ENCODE results near the gene BAHCC1. TPM values are rescaled to one million over a fixed set of nuclear protein-coding genes. Genes with fewer than 3 reads are reported as not detected.

Gene BAHCC1
- total and polyA plus RNA-seq, 3 experiments from 2014 or later, result not detected

GRCh38 chr17:81514489-81514738 is 119.2 kb downstream of the BAHCC1 start:
- peak overlapping the region in 6 of 8 donors; percentile 36 to 81 (median 54) for H3K27ac Mint-ChIP-seq
- CTCF ChIA-PET, result no interaction called here
- H3K4me1 Mint-ChIP-seq, result peaks cover 39 to 69% (median 47%) of the 10 kb centered on the region in 3 donors
- peaks cover 23 to 30% (median 26%) of the 10 kb centered on the region in 3 donors for H3K36me3 Mint-ChIP-seq
- H3K27me3 Mint-ChIP-seq, result peaks cover 0 to 15% of the 10 kb centered on the region in 2 donors
- Histone ChIP-seq H3K27ac (ENCODE audit: low read depth, low read length) (peak overlapping the region; percentile 67), H3K36me3 (ENCODE audit: insufficient read depth, low read length) (peaks cover 25% of the 10 kb centered on the region), H3K4me1 (ENCODE audit: insufficient read depth, low read length) (peaks cover 39% of the 10 kb centered on the region), H3K4me3 (ENCODE audit: low read length) (peak overlapping the region; percentile 71), H3K9me3 (ENCODE audit: low read length) (no peaks in the 10 kb centered on the region), H3K27me3 (ENCODE audit: insufficient read depth, low read length, poor library complexity, severe bottlenecking) (no peaks in the 10 kb centered on the region)
- POLR2A ChIA-PET, result interaction anchor here (1.2 to 1.3 kb wide), 2 partner anchors 229 to 292 kb away, joined by 3 read pairs; partner anchors contain the start of gene CEP131
- no peak for DNase-seq
- peaks cover 0 to 1% (median 0%) of the 10 kb centered on the region in 5 donors for H3K9me3 Mint-ChIP-seq
- H3K4me3 Mint-ChIP-seq, result peak overlapping the region; percentile 69 to 97 (median 89)

- H3K36me3 ChIP-seq (ENCODE audit: insufficient read depth, low read length), result peaks cover 20% of the 10 kb centered on the region
- ChIA-PET POLR2A (interaction anchor here (1.2 to 1.3 kb wide), 3 partner anchors 30 to 292 kb away, joined by 3 to 4 read pairs (median 3); partner anchors contain the start of genes CEP131 and FAAP100), CTCF (interaction anchor here (0.8 to 1.3 kb wide), 2 partner anchors 37 to 86 kb away, joined by 3 read pairs; partner anchors contain the start of gene FAAP100)
- H3K4me3 Mint-ChIP-seq, result peak overlapping the region; percentile 86 to 97 (median 92)
- peak overlapping the region; percentile 67 for H3K27ac ChIP-seq (ENCODE audit: low read depth, low read length)
- H3K27me3 ChIP-seq (ENCODE audit: insufficient read depth, low read length, poor library complexity, severe bottlenecking), result no peaks in the 10 kb centered on the region
- peaks cover 0 to 1% (median 0%) of the 10 kb centered on the region in 5 donors for H3K9me3 Mint-ChIP-seq
- peak overlapping the region; percentile 66 for H3K4me3 ChIP-seq (ENCODE audit: low read length)
- peaks cover 18 to 25% (median 21%) of the 10 kb centered on the region in 3 donors for H3K36me3 Mint-ChIP-seq
- peaks cover 0 to 12% of the 10 kb centered on the region in 2 donors for H3K27me3 Mint-ChIP-seq
- peak overlapping the region; percentile 89 to 96 (median 92) for H3K27ac Mint-ChIP-seq
- H3K9me3 ChIP-seq (ENCODE audit: low read length), result no peaks in the 10 kb centered on the region
- H3K4me1 Mint-ChIP-seq, result peaks cover 34 to 64% (median 42%) of the 10 kb centered on the region in 3 donors
- DNase-seq, result peak; percentile 60 to 79 (median 62)
- peaks cover 39% of the 10 kb centered on the region for H3K4me1 ChIP-seq (ENCODE audit: insufficient read depth, low read length)
These were observed 119.7 kb downstream of the BAHCC1 start for GRCh38 chr17:81514739-81515529.

DNA sequence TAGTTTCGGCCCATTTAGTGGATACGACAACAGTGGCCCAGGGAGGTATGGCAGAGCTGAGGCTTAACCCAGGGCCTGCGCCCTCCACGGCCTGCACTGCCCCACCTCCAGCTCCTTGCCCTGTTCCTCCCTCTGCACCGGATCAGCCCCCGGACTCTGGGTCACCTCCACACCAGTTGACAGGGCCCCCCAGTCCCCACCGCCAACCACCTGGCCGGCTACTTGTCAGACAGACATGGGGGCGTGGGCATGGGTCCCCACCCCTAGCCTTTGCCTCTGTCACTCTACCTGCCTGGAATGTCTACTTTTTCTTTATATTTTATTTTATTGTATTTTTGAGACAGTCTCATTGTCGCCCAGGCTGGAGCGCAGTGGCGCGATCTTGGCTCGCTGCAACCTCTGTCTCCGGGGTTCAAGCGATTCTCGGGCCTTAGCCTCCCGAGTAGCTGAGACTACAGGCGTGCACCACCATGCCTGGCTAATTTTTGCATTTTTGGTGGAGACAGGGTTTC is 120.3 kb downstream of the BAHCC1 start:
- Histone ChIP-seq H3K9me3 (ENCODE audit: low read length) (no peaks in the 10 kb centered on the region), H3K4me1 (ENCODE audit: insufficient read depth, low read length) (peaks cover 40% of the 10 kb centered on the region), H3K4me3 (ENCODE audit: low read length) (peak overlapping the region; percentile 66), H3K27ac (ENCODE audit: low read depth, low read length) (peak overlapping the region; percentile 31), H3K27me3 (ENCODE audit: insufficient read depth, low read length, poor library complexity, severe bottlenecking) (no peaks in the 10 kb centered on the region), H3K36me3 (ENCODE audit: insufficient read depth, low read length) (peaks cover 13% of the 10 kb centered on the region)
- CTCF ChIA-PET, result interaction anchor here (0.8 to 1.3 kb wide), 2 partner anchors 37 to 86 kb away, joined by 3 read pairs; partner anchors contain the start of gene FAAP100
- Mint-ChIP-seq H3K27ac (peak overlapping the region; percentile 89 to 96 (median 92)), H3K4me1 (peaks cover 31 to 60% (median 37%) of the 10 kb centered on the region in 3 donors), H3K9me3 (peaks cover 0 to 1% (median 0%) of the 10 kb centered on the region in 5 donors), H3K36me3 (peaks cover 13 to 19% (median 14%) of the 10 kb centered on the region in 3 donors), H3K4me3 (peak overlapping the region; percentile 86 to 97 (median 92)), H3K27me3 (peaks cover 0 to 12% of the 10 kb centered on the region in 2 donors)
- POLR2A ChIA-PET, result interaction anchor here (1.2 kb wide), 2 partner anchors 30 to 37 kb away, joined by 3 to 4 read pairs; partner anchors contain the start of gene FAAP100
- DNase-seq, result peak in 2 of 5 donors; percentile 26 to 57

Other genes with a start within 250 kb of the BAHCC1 start
- gene PVALEF, start 229.9 kb upstream of the BAHCC1 start, total RNA-seq, result not detected
- gene PVALEF, start 229.9 kb upstream of the BAHCC1 start, polyA plus RNA-seq, result not detected
- gene AATK, start 229.2 kb upstream of the BAHCC1 start, total RNA-seq, result under 1 TPM; 0.29 to 0.55 TPM
- gene AATK, start 229.2 kb upstream of the BAHCC1 start, polyA plus RNA-seq, result not detected
- gene CEP131, start 172.5 kb upstream of the BAHCC1 start, total RNA-seq, result 10 to 100 TPM; 13.2 to 13.3 TPM
- 6.5 TPM for gene CEP131, start 172.5 kb upstream of the BAHCC1 start, polyA plus RNA-seq
- gene TEPSIN, start 156.4 kb upstream of the BAHCC1 start, total RNA-seq, result 10 to 100 TPM; 41.2 to 44.2 TPM
- gene TEPSIN, start 156.4 kb upstream of the BAHCC1 start, polyA plus RNA-seq, result 6.2 TPM
- gene NDUFAF8, start 156.1 kb upstream of the BAHCC1 start, total RNA-seq, result 100 to 1,000 TPM; 136 to 138 TPM
- gene NDUFAF8, start 156.1 kb upstream of the BAHCC1 start, polyA plus RNA-seq, result 76.4 TPM
- 10 to 100 TPM; 49.0 to 51.0 TPM for gene SLC38A10, start 100.2 kb upstream of the BAHCC1 start, total RNA-seq
- gene SLC38A10, start 100.2 kb upstream of the BAHCC1 start, polyA plus RNA-seq, result 71.1 TPM
- gene ACTG1, start 117.3 kb downstream of the BAHCC1 start, total RNA-seq, result 1,000 to 10,000 TPM; 5,175 to 5,190 TPM
- gene ACTG1, start 117.3 kb downstream of the BAHCC1 start, polyA plus RNA-seq, result 1,950 TPM
- under 1 TPM; 0.46 to 0.49 TPM for gene FSCN2, start 132.9 kb downstream of the BAHCC1 start, total RNA-seq
- not detected for gene FSCN2, start 132.9 kb downstream of the BAHCC1 start, polyA plus RNA-seq
- gene FAAP100, start 156.9 kb downstream of the BAHCC1 start, total RNA-seq, result 10 to 100 TPM; 52.5 to 55.3 TPM
- 19.2 TPM for gene FAAP100, start 156.9 kb downstream of the BAHCC1 start, polyA plus RNA-seq
- 100 to 1,000 TPM; 125 to 126 TPM for gene NPLOC4, start 241.7 kb downstream of the BAHCC1 start, total RNA-seq
- gene NPLOC4, start 241.7 kb downstream of the BAHCC1 start, polyA plus RNA-seq, result 63.1 TPM
- under 1 TPM; 0.31 TPM for gene TSPAN10, start 241.7 kb downstream of the BAHCC1 start, total RNA-seq
- 0.49 TPM for gene TSPAN10, start 241.7 kb downstream of the BAHCC1 start, polyA plus RNA-seq